ENCODE measurements around the gene RFX8.
"Not testable (repeated sequence)": the region's sequence is repeated elsewhere in the genome, so short reads cannot be mapped to it uniquely, and the experiment has no call there.

- not testable (repeated sequence) for TF ChIP-seq CTCF (IDR thresholded peaks at IDR 0.05; ENCODE audit: borderline replicate concordance, extremely low read depth, low read length, poor library complexity, severe bottlenecking); EZH2 (IDR thresholded peaks at IDR 0.05; ENCODE audit: borderline replicate concordance, low read depth, low read length, severe bottlenecking)
These were observed 20.5 kb downstream of the RFX8 start for GRCh38 chr2:101454408-101454807.

Measured in DND-41 (cell line).